Midbrain (tissue), 1 donor: ENCODE data around the gene SP8.

Experiments used
- DNase-seq: peaks from one replicate; lab custom pipeline; 2025; lab: John Stamatoyannopoulos, UW

The SP8 gene

GRCh38 chr7:20754001-20754400 is 32.7 kb downstream of the SP8 start:
- no peak for DNase-seq

DNA sequence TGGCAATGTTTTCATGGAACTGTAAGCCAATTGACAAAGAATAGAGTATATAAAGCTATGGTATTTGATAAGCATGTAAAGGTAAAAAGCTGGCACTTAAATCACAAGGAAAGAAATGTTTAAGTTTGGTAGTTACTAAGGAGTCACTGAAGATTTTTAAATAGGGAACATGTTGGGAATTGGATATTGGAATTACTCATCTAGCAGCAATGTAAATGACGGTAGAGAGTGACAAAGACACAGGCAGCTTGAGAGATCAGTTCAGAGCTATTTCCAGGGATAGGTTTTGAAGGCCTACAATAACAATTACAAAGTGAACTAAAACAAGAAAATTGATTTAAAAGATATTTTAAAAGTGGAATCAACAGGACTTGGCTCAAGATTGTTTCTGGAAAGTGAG is 36.8 kb downstream of the SP8 start:
- DNase-seq = no peak

- DNase-seq = no peak
Measured at GRCh38 chr7:20748853-20749252, 37.8 kb downstream of the SP8 start.

GRCh38 chr7:20747001-20747400 is 39.7 kb downstream of the SP8 start:
- DNase-seq = no peak

DNA sequence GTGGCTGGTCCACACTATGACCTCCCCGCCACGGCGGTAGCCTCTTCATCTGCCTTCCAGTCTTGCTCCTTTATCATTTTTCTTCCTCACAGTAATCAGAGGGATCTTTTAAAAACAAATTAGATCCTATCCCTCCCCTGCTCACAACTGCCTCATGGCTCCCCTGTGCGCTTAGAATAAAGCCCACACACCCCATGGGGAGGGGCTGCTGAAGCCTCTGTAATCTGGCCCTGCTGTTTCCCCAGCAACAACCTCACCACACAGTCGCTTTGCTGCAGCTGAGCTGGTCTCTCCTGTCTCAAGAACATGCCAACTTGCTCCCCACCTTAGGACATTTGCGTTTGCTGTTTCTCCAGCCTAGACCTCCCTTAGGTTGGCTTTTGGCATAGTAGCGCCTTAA is 41.0 kb downstream of the SP8 start:
- no peak for DNase-seq

DNA sequence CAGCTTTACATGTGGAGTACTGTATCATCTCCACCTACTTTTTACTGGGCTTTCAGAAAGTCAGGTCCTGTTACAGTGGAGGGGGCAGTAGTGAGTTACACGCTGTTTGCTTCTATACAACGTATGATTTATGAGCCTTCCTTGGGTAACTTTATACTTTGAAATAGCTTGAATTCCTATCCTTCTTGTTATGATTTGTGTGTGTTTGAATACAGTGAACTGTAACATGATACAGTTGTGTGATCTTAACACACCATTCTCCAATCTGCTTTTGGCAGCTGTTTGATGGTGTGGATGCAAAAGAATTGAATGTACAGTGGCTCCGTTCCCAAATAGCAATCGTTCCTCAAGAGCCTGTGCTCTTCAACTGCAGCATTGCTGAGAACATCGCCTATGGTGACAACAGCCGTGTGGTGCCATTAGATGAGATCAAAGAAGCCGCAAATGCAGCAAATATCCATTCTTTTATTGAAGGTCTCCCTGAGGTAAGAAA is 41.7 kb downstream of the SP8 start:
- DNase-seq = no peak

DNA sequence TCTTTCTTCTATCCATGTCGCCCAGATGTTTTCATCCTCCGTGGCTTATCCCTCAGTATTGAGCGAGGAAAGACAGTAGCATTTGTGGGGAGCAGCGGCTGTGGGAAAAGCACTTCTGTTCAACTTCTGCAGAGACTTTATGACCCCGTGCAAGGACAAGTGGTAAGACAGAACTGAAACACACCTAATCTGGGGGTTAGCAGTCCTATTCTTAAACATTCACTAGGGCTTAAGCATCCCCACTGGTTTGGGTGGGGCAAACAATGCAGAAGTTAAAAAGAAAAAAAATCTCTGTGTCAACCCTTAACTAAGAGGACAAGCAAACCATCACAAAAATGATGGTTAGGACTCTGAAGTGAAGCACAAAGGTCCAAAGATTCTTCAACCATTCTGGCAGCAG is 43.8 kb downstream of the SP8 start:
- no peak for DNase-seq

DNA sequence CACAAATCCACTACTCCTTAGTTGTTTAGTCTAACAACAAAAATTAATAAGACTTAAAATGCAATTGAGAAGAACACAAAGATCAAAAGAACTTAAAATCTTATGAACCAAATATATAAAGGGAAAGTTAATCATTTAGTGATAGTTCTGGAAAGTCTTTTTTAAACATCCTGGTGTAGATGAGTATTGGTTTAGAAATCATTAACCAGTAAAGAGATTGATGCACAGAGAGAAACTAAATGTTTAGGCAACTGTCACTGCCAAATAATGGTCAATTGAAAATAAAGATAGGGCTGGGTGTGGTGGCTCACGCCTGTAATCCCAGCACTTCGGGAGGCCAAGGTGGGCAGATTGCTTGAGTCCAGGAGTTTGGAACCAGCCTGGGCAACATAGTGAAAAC is 44.9 kb downstream of the SP8 start:
- DNase-seq = no peak

DNA sequence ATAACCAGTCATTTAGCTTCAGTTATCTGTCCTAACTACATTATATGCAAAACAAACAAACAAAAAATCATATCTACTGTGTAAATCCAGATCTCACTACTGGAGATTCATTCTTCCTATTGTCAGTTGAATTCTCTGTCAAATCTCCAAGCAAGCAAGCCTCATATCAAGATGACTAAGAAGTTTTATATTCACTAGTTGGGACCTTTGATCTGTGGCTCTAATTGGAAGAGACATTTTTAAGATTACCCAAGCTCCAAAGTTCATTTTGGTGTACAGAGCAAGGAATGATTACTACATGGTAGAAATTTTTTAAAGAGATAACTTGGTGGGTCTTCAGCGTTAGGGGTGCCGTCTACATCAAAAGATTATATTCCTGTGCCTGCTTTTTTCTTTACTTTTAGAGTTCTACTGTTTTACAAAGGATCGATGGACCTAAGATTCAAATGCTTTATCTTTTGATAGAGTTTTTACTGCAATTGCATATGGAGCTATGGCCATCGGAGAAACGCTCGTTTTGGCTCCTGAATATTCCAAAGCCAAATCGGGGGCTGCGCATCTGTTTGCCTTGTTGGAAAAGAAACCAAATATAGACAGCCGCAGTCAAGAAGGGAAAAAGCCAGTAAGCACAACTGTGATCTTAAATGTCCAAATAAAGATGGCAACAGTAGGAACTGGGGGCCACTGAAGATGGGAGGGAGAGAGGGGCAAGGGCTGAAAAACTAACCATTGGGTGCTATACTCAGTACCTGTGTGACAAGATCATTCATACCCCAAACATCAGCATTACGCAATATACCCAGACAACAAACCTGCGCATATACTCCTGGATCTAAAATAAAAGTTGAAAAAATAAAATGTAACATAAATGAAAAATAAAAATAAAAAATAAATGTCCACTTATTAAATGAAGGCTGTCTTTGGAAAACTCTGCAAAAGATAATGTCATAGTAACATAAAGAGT is 47.9 kb downstream of the SP8 start:
- DNase-seq = no peak

DNA sequence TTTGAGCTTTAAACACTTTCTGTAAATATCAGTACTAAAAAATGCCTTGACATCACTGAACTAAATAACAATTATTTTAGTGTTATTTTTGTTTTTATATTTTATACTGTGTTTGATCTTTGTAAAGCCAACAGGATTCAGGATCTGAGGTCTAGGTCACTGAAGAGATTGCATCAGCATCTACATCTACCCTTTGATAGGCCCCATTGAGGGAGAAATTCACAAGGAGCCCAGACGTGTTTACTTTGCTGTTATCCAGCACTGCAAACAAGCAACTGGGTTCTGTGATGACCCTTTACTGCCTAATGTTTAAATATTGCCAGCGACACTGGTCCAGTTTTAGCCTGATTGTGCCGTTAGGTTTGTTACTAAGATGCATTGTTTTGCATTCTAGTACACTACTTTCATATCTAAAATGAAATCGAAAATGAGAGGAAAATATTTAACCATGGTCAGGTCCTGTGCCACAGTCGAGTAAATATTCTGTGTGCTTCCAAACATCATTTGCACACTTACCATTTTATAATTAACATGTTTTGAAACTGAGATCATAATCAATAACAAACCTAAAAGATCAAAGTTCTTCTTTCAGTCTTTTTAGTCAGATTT is 48.7 kb downstream of the SP8 start:
- DNase-seq = no peak

GRCh38 chr7:20735346-20736065 is 51.2 kb downstream of the SP8 start:
- DNase-seq = no peak
